ENCODE measurements around the gene RXRA. TPM values are rescaled to one million over a fixed set of nuclear protein-coding genes. Genes with fewer than 3 reads are reported as not detected.

The RXRA gene
- total and polyA plus RNA-seq, 2 donors (not counting 3 experiments of a cell fraction or from before 2014, with no cell fraction given) = 15.4 to 37.4 TPM

- Histone ChIP-seq H3K9ac (replicated peaks; ENCODE audit: extremely low read depth, insufficient read depth, low read length) (no peak overlapping the region), H3K36me3 (ENCODE audit: control insufficient read depth in 2 of 2, extremely low read depth in 1 of 2, insufficient read depth in 2 of 2, low read length in 2 of 2) (no peaks in the 10 kb centered on the region), H2AFZ (ENCODE audit: low read depth, low read length) (no peak overlapping the region), H3K79me2 (ENCODE audit: control insufficient read depth, insufficient read depth, low read length) (no peaks in the 10 kb centered on the region), H3K4me3 (replicated peaks in 1 of 3; ENCODE audit: insufficient read depth in 1 of 3, low read depth in 1 of 3, low read length in 3 of 3) (no peak overlapping the region), H4K20me1 (replicated peaks; ENCODE audit: control insufficient read depth, extremely low read depth, insufficient read depth, low read length) (no peaks in the 10 kb centered on the region), H3K27ac (ENCODE audit: insufficient read depth, low read depth, low read length) (no peak overlapping the region), H3K27me3 (ENCODE audit: control insufficient read depth in 2 of 2, insufficient read depth in 2 of 2, low read length in 2 of 2) (no peaks in the 10 kb centered on the region), H3K9me1 (replicated peaks; ENCODE audit: control insufficient read depth, extremely low read depth, insufficient read depth, low read length) (no peaks in the 10 kb centered on the region), H3K4me2 (ENCODE audit: insufficient read depth, low read length) (no peak overlapping the region), H3K4me1 (ENCODE audit: control insufficient read depth, extremely low read depth, insufficient read depth, low read length) (no peaks in the 10 kb centered on the region), H3K9me3 (replicated peaks; ENCODE audit: control insufficient read depth, insufficient read depth, low read length) (no peaks in the 10 kb centered on the region)
- FAIRE-seq (no peak), DNase-seq (ENCODE audit: low read depth, low spot score) (no peak)
- no TSS peak for BruUV-seq (replicated peaks)
- intact Hi-C loops (cut with micrococcal nuclease) (no loop called here), dilution Hi-C loops (cut with MboI; ENCODE audit: extremely low pct_ligation_motif_present, low sequenced_read_pairs) (no loop called here)
- TF ChIP-seq FOS (IDR thresholded peaks at IDR 0.05; ENCODE audit: borderline replicate concordance, insufficient read depth, low read length) (no peak), POLR2A (IDR thresholded peaks at IDR 0.05; ENCODE audit: low read depth, low read length) (no peak), JUN (IDR thresholded peaks at IDR 0.05; ENCODE audit: borderline replicate concordance, insufficient read depth, insufficient read length, low read depth) (no peak)
- TF ChIP-seq, protein P1, sequence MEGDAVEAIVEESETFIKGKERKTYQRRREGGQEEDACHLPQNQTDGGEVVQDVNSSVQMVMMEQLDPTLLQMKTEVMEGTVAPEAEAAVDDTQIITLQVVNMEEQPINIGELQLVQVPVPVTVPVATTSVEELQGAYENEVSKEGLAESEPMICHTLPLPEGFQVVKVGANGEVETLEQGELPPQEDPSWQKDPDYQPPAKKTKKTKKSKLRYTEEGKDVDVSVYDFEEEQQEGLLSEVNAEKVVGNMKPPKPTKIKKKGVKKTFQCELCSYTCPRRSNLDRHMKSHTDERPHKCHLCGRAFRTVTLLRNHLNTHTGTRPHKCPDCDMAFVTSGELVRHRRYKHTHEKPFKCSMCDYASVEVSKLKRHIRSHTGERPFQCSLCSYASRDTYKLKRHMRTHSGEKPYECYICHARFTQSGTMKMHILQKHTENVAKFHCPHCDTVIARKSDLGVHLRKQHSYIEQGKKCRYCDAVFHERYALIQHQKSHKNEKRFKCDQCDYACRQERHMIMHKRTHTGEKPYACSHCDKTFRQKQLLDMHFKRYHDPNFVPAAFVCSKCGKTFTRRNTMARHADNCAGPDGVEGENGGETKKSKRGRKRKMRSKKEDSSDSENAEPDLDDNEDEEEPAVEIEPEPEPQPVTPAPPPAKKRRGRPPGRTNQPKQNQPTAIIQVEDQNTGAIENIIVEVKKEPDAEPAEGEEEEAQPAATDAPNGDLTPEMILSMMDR (IDR thresholded peaks at IDR 0.05; ENCODE audit: extremely low read depth in 1 of 2, insufficient read depth in 1 of 2, low read depth in 1 of 2, low read length in 2 of 2) = no peak
- TF ChIP-seq, protein P2, sequence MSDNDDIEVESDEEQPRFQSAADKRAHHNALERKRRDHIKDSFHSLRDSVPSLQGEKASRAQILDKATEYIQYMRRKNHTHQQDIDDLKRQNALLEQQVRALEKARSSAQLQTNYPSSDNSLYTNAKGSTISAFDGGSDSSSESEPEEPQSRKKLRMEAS (IDR thresholded peaks at IDR 0.05; ENCODE audit: insufficient read depth, insufficient read length) = no peak
- ChIA-PET CTCF (interaction anchor here (0.7 kb wide), 1 partner anchor 17 kb away, joined by 3 read pairs; no protein-coding TSS in a partner anchor), POLR2A (no interaction called here)
Observed at GRCh38 chr9:134298000-134298399, 28.3 kb upstream of the RXRA start.

DNA sequence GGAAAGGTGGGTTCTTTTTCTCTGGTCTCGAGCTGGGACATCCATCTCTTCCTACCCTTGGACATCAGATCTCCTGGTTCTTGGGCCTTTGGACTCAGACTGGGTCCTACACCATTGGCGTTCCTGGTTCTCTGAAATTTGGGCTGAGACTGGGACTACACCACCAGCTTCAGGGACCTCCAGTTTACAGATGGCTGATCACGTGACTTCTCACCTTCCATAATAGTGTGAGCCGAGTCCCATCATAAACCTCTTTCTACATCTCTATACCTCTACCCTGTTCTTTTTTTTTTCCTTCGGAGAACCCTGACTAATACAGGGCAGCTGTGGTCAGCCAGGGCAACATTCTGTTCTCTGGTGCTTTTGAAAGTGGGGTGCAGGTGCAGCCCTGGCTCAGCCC lies 27.2 kb upstream of the RXRA start:
- Histone ChIP-seq H3K9ac (replicated peaks; ENCODE audit: extremely low read depth, insufficient read depth, low read length) (no peak overlapping the region), H3K79me2 (ENCODE audit: control insufficient read depth, insufficient read depth, low read length) (no peaks in the 10 kb centered on the region), H3K36me3 (ENCODE audit: control insufficient read depth in 2 of 2, extremely low read depth in 1 of 2, insufficient read depth in 2 of 2, low read length in 2 of 2) (no peaks in the 10 kb centered on the region), H3K27ac (ENCODE audit: insufficient read depth, low read depth, low read length) (no peak overlapping the region), H3K4me2 (ENCODE audit: insufficient read depth, low read length) (no peak overlapping the region), H3K27me3 (ENCODE audit: control insufficient read depth in 2 of 2, insufficient read depth in 2 of 2, low read length in 2 of 2) (no peaks in the 10 kb centered on the region), H3K4me3 (replicated peaks in 1 of 3; ENCODE audit: insufficient read depth in 1 of 3, low read depth in 1 of 3, low read length in 3 of 3) (no peak overlapping the region), H4K20me1 (replicated peaks; ENCODE audit: control insufficient read depth, extremely low read depth, insufficient read depth, low read length) (no peaks in the 10 kb centered on the region), H3K9me1 (replicated peaks; ENCODE audit: control insufficient read depth, extremely low read depth, insufficient read depth, low read length) (no peaks in the 10 kb centered on the region), H2AFZ (ENCODE audit: low read depth, low read length) (no peak overlapping the region), H3K9me3 (replicated peaks; ENCODE audit: control insufficient read depth, insufficient read depth, low read length) (no peaks in the 10 kb centered on the region), H3K4me1 (ENCODE audit: control insufficient read depth, extremely low read depth, insufficient read depth, low read length) (no peaks in the 10 kb centered on the region)
- no peak for DNase-seq (ENCODE audit: low read depth, low spot score)
- FAIRE-seq = no peak
- dilution Hi-C loops (cut with MboI; ENCODE audit: extremely low pct_ligation_motif_present, low sequenced_read_pairs) (no loop called here), intact Hi-C loops (cut with micrococcal nuclease) (no loop called here)
- POLR2A ChIA-PET = no interaction called here
- CTCF ChIA-PET = no interaction called here
- TF ChIP-seq, protein P1 (IDR thresholded peaks at IDR 0.05; ENCODE audit: extremely low read depth in 1 of 2, insufficient read depth in 1 of 2, low read depth in 1 of 2, low read length in 2 of 2) = no peak
- TF ChIP-seq POLR2A (IDR thresholded peaks at IDR 0.05; ENCODE audit: low read depth, low read length) (no peak), POLR2AphosphoS5 (IDR thresholded peaks at IDR 0.05; ENCODE audit: insufficient read depth, low read depth, low read length) (no peak), GATA2 (IDR thresholded peaks at IDR 0.05; ENCODE audit: insufficient read depth, insufficient read length, low read depth, low read length) (no peak), EZH2 (IDR thresholded peaks at IDR 0.05; ENCODE audit: borderline replicate concordance, low read depth, low read length, severe bottlenecking) (no peak), MYC (IDR thresholded peaks at IDR 0.05; ENCODE audit: low read depth, low read length) (no peak), JUN (IDR thresholded peaks at IDR 0.05; ENCODE audit: borderline replicate concordance, insufficient read depth, insufficient read length, low read depth) (no peak), FOS (IDR thresholded peaks at IDR 0.05; ENCODE audit: borderline replicate concordance, insufficient read depth, low read length) (no peak)
- TF ChIP-seq, protein P2 (IDR thresholded peaks at IDR 0.05; ENCODE audit: insufficient read depth, insufficient read length) = no peak
- no TSS peak for BruUV-seq (replicated peaks)

All from endothelial cell of umbilical vein (primary cell).